Endothelial cell of umbilical vein (primary cell): ENCODE results near the gene AKAP8L.

Experiments used
- EZH2 ChIP-seq: IDR thresholded peaks from 2 replicates; pipeline ENCODE4 v1.6.1; 2012; ENCODE audit warnings: borderline replicate concordance, low read depth, mild to moderate bottlenecking, moderate library complexity, low read length, inconsistent platforms; ENCODE audit not compliant: severe bottlenecking
- GATA2 ChIP-seq: IDR thresholded peaks from 2 replicates; pipeline ENCODE4 v1.7.0; 2011; ENCODE audit warnings: low read depth, mild to moderate bottlenecking, moderate library complexity, mixed read lengths, low read length; ENCODE audit not compliant: insufficient read length, insufficient read depth
- MYC ChIP-seq: IDR thresholded peaks from one replicate; pipeline ENCODE4 v1.6.1; 2011; ENCODE audit warnings: mild to moderate bottlenecking, low read depth, low read length
- POLR2A ChIP-seq: IDR thresholded peaks from 2 replicates; pipeline ENCODE4 v1.6.1; 2012; ENCODE audit warnings: low read depth, mild to moderate bottlenecking, control low read depth, low read length
- POLR2AphosphoS5 ChIP-seq: IDR thresholded peaks from 2 replicates; pipeline ENCODE4 v1.6.1; 2012; ENCODE audit warnings: low read depth, mild to moderate bottlenecking, control low read depth, low read length, moderate library complexity; ENCODE audit not compliant: insufficient read depth
- TF ChIP-seq, protein P1 (sequence below), 2 donors: IDR thresholded peaks; 1 replicate in 1 of 2; 2 replicates in 1 of 2; pipeline ENCODE4 v1.5.1; 2011; ENCODE audit warnings: low read length in 2 of 2, mild to moderate bottlenecking in 2 of 2, moderate library complexity in 2 of 2, control low read depth in 1 of 2, inconsistent platforms in 1 of 2, low read depth in 1 of 2; ENCODE audit not compliant: insufficient read depth in 1 of 2; ENCODE audit errors: extremely low read depth in 1 of 2
- TF ChIP-seq, protein P2 (sequence below): IDR thresholded peaks from 2 replicates; pipeline ENCODE4 v1.6.1; 2011; ENCODE audit not compliant: insufficient read depth, insufficient read length

DNA sequence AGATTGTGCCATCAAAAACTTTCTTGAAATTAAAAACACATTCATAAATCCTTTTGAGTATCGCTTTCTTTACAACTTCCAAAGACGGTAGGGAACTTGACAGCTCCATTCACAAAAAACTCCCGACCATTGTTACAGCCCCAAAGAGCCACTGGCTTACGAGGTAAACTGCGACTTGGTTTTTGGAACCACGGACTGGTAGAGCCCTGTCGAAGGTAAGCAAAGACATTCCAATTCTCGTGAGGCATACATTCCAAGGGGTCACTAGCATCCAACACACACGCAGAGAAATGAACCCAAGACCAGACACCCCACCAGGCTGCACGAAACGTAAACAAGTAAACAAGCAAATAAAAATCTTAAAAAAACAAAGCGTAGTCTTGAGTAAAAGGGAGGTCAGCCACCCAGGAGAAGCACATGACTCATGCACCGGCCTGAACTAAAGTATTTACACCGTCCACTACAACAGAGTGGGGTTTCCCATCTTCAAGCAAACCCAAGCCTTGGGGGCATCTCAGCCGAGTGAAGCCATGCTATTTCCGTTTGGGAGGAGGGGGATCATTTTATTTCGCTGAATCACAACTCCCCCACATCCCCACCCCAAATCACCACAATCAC, 87.9 kb downstream of the AKAP8L start:
- TF ChIP-seq, protein P1, sequence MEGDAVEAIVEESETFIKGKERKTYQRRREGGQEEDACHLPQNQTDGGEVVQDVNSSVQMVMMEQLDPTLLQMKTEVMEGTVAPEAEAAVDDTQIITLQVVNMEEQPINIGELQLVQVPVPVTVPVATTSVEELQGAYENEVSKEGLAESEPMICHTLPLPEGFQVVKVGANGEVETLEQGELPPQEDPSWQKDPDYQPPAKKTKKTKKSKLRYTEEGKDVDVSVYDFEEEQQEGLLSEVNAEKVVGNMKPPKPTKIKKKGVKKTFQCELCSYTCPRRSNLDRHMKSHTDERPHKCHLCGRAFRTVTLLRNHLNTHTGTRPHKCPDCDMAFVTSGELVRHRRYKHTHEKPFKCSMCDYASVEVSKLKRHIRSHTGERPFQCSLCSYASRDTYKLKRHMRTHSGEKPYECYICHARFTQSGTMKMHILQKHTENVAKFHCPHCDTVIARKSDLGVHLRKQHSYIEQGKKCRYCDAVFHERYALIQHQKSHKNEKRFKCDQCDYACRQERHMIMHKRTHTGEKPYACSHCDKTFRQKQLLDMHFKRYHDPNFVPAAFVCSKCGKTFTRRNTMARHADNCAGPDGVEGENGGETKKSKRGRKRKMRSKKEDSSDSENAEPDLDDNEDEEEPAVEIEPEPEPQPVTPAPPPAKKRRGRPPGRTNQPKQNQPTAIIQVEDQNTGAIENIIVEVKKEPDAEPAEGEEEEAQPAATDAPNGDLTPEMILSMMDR (IDR thresholded peaks at IDR 0.05; ENCODE audit: extremely low read depth in 1 of 2, insufficient read depth in 1 of 2, low read depth in 1 of 2, low read length in 2 of 2): no peak
- TF ChIP-seq GATA2 (no peak), POLR2AphosphoS5 (no peak), POLR2A (no peak), MYC (no peak), EZH2 (no peak)
- TF ChIP-seq, protein P2, sequence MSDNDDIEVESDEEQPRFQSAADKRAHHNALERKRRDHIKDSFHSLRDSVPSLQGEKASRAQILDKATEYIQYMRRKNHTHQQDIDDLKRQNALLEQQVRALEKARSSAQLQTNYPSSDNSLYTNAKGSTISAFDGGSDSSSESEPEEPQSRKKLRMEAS: no peak
